Measurements from ENCODE around the gene TTC9B.

TTC9B gene

GRCh38 chr19:40241125-40241808 is 23.1 kb upstream of the TTC9B start:
- TF ChIP-seq CTCF (conservative IDR thresholded peaks at IDR 0.05; ENCODE audit: low read depth), result no peak
- no peak for DNase-seq (ENCODE audit: low spot score)
- ChIA-PET CTCF (interaction anchor here (0.6 kb wide), 1 partner anchor 16 kb away, joined by 3 read pairs; no protein-coding TSS in a partner anchor), POLR2A (ENCODE audit: low non-redundant PET) (no interaction called here)
- no peak overlapping the region for H3K27ac ChIP-seq

GRCh38 chr19:40240332-40240731 is 22.1 kb upstream of the TTC9B start:
- ChIA-PET POLR2A (ENCODE audit: low non-redundant PET) (no interaction called here), CTCF (interaction anchor here (0.6 kb wide), 1 partner anchor 17 kb away, joined by 3 read pairs; no protein-coding TSS in a partner anchor)
- H3K27ac ChIP-seq, result no peak overlapping the region
- no peak for DNase-seq (ENCODE audit: low spot score)
- TF ChIP-seq CTCF (conservative IDR thresholded peaks at IDR 0.05; ENCODE audit: low read depth), result no peak

GRCh38 chr19:40239415-40240226 is 21.4 kb upstream of the TTC9B start:
- CTCF ChIA-PET, result no interaction called here
- DNase-seq (ENCODE audit: low spot score), result no peak
- POLR2A ChIA-PET (ENCODE audit: low non-redundant PET), result no interaction called here
- TF ChIP-seq CTCF (conservative IDR thresholded peaks at IDR 0.05; ENCODE audit: low read depth), result no peak
- no peak overlapping the region for H3K27ac ChIP-seq

GRCh38 chr19:40238775-40239174 is 20.6 kb upstream of the TTC9B start:
- ChIA-PET CTCF (no interaction called here), POLR2A (ENCODE audit: low non-redundant PET) (no interaction called here)
- no peak for DNase-seq (ENCODE audit: low spot score)
- H3K27ac ChIP-seq, result no peak overlapping the region
- no peak for TF ChIP-seq CTCF (conservative IDR thresholded peaks at IDR 0.05; ENCODE audit: low read depth)

GRCh38 chr19:40237791-40238190 is 19.6 kb upstream of the TTC9B start:
- TF ChIP-seq CTCF (conservative IDR thresholded peaks at IDR 0.05; ENCODE audit: low read depth), result no peak
- ChIA-PET CTCF (interaction anchor here (0.5 kb wide), 1 partner anchor 1008 kb away, joined by 3 read pairs; no protein-coding TSS in a partner anchor), POLR2A (ENCODE audit: low non-redundant PET) (no interaction called here)
- no peak for DNase-seq (ENCODE audit: low spot score)
- no peak overlapping the region for H3K27ac ChIP-seq

- ChIA-PET POLR2A (ENCODE audit: low non-redundant PET) (no interaction called here), CTCF (interaction anchor here (0.6 to 1.0 kb wide), 2 partner anchors 9 to 33 kb away, joined by 3 read pairs; no protein-coding TSS in a partner anchor)
- DNase-seq (ENCODE audit: low spot score), result no peak
- no peak overlapping the region for H3K27ac ChIP-seq
- no peak for TF ChIP-seq CTCF (conservative IDR thresholded peaks at IDR 0.05; ENCODE audit: low read depth)
Measured at GRCh38 chr19:40236366-40236765, 18.2 kb upstream of the TTC9B start.
